Mesenteric fat pad (tissue), 1 donor: ENCODE measurements around the gene ZNF839. TPM values are rescaled to one million over a fixed set of nuclear protein-coding genes. Genes with fewer than 3 reads are reported as not detected.
"Not testable (repeated sequence)": the region's sequence is repeated elsewhere in the genome, so short reads cannot be mapped to it uniquely, and the experiment has no call there.

Source experiments
- DNase-seq: peaks from one replicate; pipeline ENCODE4 v3.0.0-alpha.2; 2020; ENCODE audit warnings: low spot score
- total RNA-seq: library from RNA; stranded (reverse); fragmentation: NEBNext Ultra II Directional; extraction: Animal tissue kit (Norgen Biotek cat#: 25700); gene quantifications from one replicate; pipeline ENCODE4 v1.2.1, GENCODE V29; 2021
- donor health status: DM: yes; HTN: yes; CAD: no.

The ZNF839 gene
- total RNA-seq, 1 donor from 2014 or later = 7.4 TPM

DNA sequence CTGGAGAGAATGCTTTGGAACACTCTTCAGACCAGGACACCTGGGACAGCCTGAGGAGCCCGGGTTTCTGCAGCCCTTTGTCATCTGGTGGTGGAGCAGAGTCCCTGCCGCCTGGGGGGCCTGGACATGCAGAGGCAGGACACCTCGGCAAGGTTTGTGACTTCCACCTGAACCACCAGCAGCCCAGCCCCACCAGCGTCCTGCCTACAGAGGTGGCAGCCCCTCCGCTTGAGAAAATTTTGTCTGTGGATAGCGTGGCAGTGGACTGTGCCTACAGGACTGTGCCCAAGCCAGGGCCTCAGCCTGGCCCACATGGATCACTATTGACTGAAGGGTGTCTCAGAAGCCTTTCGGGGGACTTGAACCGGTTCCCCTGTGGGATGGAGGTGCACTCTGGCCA, 22.0 kb downstream of the ZNF839 start:
- DNase-seq = no peak

DNA sequence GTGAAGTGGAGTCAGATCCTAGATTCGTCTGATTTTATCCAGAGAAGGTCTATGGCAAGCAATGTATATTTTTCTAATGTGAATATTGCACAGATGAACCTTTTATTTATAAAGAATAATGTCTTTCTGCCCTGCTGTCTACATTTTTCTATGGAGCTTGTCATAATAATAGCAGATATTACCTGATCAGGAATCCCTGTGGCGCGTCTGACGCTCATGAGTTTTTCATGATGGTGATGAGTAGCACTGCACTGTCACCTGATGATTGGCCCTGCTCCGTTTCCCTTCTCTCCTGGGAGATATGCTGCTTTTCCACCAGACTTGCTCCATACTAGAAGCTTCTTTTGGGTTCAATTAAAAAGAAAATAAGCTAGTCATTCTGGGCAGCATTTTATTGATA, 22.7 kb downstream of the ZNF839 start:
- DNase-seq = no peak

DNA sequence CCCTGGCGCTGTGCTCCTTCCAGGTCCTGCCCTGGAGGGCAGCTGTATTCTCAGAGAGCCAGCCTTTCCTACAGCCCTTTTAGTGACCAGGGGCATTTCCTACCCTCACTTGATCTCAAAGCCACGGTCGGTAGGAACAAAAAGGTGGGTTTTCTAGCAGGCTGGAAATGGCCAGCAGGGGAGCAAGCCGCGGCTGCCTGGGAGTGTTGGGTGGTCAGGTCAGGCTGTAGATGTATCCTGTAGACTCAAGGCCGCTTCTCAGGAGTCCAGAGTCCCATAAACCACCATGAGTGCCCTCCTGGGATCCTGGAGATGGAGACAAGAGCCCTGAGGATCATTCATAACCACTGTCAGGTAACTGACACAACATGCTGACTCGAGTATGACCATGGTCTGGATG, 24.5 kb downstream of the ZNF839 start:
- DNase-seq = no peak

DNA sequence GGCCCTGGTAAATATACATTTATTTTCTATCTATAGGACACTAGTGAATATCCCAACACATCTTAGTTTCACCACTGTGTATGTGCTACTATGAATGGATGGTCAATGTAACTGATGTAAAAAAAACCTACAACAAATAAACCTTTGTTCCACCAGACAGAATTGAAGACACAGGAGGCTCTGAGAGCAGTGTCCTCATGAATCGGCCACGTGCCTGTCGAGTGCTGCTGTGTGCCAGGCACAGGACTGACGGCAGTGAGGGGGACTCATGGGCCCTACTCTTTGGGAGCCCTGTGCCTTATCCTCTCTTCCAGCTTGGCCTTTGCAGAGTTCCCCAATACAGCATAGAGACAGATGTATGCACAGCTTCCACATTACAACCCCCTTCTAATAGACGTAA, 24.9 kb downstream of the ZNF839 start:
- DNase-seq = no peak

DNA sequence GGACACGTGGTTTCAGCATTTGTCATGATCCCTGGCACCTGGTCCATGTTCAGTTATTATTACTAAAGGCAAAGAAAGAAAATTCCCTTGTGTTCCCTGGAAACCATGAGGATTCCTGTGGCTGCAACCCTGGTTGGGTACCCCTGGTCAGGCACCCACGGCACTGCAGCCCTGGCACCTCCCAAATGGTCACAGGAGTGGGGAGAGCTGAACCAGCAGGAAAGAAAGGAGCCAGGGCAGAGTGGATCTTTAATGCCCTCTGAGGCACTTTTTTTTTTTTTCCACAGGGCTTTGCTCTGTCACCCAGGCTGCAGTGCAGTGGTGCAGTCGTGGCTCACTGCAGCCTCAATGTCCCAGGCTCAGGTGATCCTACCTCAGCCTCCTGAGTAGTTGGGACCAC, 25.7 kb downstream of the ZNF839 start:
- no peak for DNase-seq

DNA sequence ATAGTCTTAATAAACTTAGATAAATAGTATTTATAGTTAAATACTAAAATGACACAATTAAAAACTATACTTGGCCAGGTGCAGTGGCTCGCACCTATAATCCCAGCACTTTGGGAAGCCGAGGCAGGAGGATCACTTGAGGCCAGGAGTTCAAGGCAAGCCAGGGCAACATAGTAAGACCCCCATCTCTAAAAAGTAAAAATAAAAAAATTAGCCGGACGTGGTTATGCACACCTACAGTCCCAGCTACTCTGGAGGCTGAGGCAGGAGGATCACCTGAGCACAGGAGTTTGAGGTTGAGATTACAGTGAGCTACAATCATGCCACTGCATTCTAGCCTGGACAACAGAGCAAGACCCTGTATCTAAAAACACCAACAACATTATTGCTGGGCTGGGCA, 27.1 kb downstream of the ZNF839 start:
- DNase-seq = no peak

DNA sequence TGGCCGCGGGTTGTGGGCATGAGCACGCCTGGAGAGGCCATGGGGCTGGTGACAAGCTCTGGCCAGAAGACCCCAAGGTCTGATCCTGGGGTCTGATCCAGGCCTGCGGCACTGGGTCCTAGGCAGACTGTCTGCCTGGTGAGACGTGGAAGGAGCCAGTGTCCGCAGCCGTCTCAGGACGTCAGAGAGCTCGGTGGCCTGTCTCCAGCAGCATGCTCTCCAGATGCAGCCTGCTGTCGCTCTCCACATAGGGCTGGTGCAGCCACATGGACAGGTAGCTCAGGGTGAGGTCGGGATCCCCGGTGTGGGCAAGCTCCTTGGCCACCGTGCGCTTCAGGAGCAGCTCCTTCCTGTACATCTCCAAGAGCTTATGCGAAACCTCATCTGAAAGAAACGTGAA, 28.8 kb downstream of the ZNF839 start:
- no peak for DNase-seq

DNA sequence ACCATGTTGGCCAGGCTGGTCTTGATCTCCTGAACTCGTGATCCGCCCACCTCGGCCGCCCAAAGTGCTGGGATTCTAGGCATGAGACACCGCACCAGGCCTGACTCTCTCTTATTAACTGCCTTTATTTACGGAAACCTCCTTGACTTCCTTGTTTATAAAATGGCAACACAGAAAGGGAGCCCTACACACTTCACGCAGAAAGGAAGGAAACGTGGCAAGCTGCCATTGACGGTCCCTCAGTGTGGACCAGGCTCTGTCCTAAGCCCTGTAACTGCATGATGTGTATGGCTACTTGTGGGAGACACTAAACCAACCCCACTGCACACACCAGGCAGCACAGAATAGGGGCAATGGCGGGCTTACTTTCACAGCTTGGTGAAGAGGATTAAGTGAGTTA, 31.5 kb downstream of the ZNF839 start:
- no peak for DNase-seq

DNA sequence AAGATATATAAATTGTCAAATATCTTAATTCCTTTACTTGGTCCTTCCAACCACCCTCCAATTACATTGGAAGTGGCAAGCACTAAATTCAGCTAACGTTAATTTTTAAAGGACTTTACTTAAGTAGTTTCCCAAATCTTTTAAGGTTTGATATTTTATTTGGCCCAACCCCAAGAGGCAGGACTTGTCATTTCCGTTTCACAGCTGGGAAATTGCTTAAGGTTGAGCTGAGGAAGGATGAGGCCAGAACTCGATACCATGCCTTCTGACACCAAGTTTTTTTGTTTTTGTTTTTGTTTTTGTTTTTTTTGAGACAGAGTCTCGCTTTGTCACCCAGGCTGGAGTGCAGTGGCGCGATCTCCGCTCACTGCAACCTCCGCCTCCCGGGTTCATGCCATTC, 32.0 kb downstream of the ZNF839 start:
- DNase-seq = not testable (repeated sequence)

DNA sequence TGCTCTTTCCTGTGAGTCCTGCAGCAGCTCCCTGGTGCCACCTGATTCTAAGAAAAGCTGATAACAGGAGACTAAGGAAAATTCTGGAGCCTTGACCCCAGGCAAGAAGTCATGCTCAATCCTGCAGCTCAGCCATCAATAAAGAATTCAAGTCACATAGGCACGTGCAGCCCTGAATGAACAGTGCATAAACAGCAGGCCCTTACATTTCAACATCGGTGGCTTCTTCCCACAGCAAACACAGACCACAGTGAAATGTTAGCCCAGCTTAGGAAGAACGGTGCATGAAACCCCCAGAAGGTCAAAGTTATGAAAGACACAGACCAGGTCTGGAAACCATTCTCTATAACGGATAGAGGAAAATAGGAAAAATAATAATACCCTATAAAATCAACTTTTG, 32.7 kb downstream of the ZNF839 start:
- DNase-seq = no peak

DNA sequence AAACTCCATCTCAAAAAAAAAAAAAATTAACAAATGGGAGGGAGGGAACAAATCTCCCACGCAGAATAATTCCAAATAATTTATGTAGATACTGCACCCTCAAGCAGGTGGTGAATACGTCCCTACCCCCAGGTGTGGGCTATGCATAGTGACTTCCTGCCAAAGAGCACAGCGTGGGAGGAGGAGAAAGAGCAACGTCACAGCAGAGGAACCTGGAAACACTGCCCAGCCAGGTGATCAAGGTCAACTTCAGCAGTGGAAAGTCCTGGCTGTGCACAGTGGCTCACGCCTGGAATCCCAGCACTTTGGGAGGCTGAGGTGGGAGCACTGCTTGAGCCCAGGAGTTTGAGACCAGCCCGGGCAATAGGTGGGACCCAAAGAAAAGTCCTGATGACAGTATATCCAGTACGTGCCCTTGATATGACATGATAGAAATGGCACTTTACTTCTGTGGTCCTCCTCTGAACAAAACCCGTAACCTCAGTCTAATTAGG, 33.6 kb downstream of the ZNF839 start:
- DNase-seq = no peak

DNA sequence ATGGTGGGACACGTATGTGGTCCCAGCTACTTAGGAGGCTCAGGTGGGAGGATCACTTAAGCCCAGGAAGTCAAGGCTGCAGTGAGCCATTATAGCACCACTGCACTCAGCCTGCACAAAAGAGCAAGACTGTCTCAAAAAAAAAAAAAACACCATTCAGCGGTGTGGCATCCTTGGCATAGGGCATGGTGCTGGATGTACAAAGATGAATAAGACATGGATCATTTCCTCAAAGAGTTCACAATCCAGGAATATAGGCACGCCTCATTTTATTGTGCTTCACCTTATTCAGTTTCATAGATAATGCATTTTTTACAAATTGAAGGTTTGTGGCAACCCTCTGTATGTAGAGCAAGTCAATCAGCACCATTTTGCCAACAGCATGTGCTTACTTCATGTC, 36.7 kb downstream of the ZNF839 start:
- DNase-seq = no peak

DNA sequence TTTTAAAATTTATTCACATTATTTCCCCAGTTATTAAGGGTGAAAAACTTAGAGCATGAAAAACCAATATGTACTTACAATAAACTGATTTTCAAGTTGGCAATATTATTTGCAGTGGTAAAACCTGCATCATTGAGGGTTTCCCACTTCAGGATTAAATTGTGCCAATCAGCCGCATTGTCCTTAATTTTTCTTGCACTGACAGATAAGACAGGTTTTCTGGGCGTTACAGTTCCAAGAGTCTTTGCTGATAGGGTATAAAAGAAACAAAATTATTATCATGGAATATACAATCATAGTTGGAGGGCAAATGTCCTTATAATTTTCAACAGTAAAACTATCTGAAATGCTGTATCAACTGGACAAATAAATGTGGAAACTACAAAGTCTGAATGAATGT, 39.8 kb downstream of the ZNF839 start:
- DNase-seq = no peak

DNA sequence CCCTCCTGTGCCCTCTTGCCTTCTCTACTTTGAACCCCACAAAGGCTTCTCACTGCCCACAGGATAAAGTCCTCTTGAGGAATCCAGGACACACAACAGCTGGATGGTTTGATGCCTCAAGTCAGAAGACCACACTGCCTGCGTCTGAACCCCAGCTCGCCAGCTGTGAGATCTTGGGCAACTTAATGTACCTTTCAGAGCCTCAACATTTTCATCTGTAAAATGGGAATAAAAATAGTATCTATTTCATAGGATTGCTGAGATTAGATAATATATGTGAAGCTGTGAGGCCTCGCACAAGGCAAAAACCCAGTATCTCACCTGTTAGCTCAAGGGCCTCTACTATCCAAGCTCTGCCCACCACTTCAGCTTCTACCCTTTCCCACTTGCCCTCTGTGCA, 40.8 kb downstream of the ZNF839 start:
- no peak for DNase-seq

DNA sequence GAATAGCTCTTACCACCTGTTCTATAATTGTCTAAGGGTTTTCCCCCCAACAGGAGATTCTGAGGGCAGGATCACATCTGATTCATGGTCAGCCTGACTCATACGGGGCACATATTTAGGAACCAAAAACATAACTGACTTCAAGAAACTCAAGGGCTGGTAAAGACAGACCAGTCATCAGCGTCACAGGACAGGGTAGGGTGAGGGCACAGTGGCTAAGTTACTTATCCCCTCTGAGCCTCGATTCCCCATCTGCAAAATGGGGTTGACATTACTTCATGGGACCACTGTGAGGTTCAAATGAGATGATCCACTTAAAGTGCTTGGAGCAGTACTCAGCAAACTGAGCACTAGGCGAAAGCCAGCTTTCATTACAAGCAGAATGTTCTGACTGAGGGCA, 42.5 kb downstream of the ZNF839 start:
- no peak for DNase-seq

DNA sequence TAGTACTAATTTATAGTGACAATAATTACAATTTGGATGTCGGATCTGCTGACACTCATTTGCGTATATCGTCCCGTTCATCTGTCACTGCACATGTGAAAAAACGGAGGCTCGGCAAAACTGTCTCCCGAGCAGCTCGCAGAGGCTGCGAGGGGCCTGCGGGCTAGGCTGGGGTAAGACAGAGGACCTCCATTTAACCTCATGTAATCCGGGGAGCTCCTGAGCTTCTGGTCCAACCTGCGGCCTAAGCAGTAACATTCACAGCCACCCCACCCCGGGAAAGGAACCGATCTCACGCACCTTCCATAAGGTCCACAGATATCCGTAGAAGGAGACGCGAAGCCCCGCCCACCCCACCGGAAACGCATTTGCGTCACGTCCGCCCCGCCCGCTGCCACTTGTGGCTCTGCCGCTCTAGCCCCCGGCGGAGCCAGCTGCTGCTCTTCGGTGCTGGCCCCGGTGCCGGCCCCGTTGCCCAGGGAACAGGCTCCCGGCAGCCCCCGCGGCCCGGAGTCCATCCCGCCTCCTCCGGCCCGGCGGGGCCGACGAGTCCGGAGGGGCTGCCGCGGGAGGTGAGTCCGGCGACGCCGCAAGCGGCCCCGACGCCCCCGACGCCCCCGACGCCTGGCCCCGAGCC, 43.1 kb downstream of the ZNF839 start, which contains the start of the genes CINP and TECPR2:
TSS of gene CINP (minus strand) at position 346 of the 637 bp plus-strand sequence. CDS start at position 307, 39 bp downstream.
TSS of gene TECPR2 (plus strand) at position 397 of the 637 bp plus-strand sequence. CDS start 13,781 bp downstream, outside the sequence.
- peak; percentile 99 for DNase-seq

DNA sequence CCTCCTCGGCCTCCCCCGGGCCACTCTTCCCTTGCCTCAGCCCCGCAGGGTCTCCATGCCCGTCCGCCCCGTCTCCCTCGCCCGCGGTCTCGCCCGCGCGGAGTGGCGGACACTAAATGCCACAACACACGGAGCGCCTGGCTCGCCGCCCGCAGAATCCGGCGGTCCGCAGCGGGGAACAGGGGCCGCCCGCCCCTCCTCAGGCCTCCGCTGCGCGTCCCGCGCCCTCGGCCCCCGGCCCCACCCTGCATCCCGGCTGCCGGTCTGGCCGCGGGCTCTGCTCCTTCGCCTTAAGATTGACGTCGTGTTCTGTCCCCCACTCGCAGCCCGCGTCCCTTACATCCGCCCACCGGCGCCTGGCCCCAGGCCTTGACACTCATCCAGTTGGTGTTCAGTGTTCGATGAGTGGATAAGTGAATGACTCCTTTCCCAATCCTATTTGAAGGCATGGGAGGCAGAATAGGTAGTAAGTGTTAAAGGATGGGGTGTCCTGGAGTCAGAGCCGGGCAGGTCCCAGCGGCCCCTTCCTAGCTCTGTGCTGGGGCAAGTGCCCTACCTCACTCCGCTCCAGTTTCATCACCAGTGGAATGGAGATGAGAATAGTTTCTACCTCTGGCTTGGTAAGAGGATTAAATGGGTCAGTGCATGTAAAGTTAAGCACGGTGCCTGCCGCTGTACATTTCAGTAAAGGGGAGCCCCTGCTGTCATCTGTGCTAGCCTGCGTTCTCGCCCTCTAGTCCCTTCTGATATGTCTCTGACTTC, 43.8 kb downstream of the ZNF839 start:
- no peak for DNase-seq

DNA sequence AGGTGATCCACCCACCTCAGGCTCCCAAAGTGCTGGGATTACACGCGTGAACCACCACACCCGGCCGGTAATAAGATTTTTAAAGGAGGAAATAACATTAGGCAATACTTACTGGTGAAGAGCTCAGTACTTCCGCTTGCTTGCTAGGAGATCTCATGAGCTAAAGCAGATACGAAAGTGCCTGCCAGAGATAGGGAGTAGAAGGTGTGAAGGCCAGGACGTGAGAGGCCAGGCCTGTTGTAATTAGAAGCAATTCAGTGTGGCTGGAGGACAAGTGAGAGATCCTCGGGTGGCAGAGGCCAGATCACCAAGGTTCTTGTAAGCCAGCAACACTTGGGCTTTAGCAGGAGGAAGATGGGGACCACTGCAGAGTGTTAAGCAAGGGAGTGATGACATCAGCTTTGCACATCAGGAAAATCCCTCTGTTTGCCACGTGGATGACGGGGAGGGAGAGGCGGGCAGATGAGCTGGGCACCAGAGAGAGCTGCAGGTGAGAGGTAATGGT, 50.8 kb downstream of the ZNF839 start:
- no peak for DNase-seq

DNA sequence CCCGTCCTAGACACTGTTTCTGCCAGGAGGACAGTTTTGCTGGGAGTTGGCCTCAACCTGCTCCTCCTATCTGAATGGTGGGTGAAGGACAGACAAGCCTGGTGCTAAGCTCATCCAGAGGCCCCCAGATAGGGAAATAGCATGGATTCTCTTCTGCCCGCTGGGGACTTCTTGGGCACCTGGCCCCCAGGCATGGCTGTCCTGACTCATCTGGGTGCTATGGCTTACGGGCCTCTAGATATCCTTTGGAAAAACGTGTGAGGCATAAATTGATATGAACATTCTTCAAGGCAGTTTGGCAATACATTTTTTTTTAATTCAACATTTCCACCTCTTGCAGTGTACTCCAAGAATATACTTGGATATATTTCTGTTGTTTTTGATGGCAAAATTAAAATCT, 51.8 kb downstream of the ZNF839 start:
- DNase-seq = no peak

DNA sequence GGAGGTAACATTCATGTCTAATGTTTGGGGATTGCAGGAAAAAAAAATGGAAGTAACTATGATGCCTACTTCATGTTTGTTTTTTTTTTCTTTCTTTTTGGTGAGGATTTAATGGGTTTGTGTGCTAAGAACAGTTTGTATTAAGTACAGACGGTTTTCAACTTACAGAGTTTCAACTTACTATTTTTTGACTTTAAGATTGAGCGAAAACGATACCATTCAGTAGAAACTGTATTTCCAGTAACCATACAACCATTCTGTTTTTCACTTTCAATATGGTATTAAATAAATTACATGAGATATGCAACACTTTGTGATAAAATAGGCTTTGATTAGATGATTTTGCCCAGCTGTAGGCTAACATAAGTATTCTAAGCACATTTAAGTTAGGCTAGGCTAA, 53.6 kb downstream of the ZNF839 start:
- DNase-seq = no peak

DNA sequence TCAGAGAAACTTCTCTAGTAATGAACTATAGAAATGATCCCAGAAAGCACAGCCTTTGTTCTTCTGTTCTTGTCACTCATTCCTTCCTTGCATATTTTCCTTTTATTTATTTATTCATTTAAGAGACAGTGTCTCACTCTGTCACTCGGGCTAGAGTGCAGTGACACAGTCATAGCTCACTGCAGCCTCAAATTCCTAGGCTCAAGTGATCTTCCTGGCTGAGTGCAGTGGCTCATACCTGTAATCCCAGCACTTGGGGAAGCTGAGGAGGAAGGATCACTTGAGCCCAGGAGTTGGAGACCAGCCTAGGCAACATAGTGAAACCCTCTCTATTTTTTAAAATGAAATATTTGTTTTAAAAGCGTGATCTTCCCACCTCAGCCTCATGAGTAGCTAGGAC, 54.7 kb downstream of the ZNF839 start:
- no peak for DNase-seq

DNA sequence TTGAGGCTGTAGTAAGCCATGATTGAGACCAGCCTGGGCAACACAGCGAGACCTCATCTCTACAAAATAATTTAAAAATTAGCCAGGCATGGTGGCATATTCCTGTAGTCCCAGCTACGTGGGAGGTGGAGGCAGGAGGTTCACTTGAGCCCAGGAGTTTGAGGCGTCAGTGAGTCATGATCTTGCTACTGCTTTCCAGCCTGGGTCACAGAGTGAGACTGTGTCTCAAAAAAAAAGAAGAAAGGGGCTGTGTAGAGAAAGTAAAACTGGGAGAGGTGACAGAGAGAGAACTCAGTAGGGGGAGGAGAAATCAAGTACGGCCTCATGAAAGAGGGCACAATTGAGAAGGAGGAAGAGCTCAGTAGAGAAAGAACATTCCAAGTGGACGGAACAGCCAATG, 55.6 kb downstream of the ZNF839 start:
- no peak for DNase-seq

DNA sequence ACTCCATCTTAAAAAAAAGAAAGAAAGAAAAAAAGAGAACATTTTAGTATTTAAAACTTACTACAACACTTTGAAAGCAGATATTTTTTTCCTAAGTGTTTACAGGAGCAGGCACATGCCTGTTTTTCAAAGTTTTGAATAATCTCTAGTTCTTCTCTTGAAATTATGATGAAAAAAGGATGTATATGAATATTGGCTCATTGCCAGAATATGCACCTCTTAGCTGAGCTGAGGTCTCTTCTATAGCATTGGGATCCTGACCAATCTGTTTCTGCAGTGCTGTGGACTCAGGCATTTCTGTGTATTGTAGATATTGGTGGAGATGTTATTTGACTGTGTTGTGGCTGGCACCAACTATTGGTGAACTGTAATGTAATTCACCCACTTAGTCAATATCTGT, 58.1 kb downstream of the ZNF839 start:
- DNase-seq = no peak
